ENCODE measurements around the gene EXOC6B. TPM values are rescaled to one million over a fixed set of nuclear protein-coding genes. Genes with fewer than 3 reads are reported as not detected.
"Not testable (repeated sequence)": the region's sequence is repeated elsewhere in the genome, so short reads cannot be mapped to it uniquely, and the experiment has no call there.

Gene EXOC6B
- polyA plus RNA-seq, 1 donor: 11.5 TPM

DNA sequence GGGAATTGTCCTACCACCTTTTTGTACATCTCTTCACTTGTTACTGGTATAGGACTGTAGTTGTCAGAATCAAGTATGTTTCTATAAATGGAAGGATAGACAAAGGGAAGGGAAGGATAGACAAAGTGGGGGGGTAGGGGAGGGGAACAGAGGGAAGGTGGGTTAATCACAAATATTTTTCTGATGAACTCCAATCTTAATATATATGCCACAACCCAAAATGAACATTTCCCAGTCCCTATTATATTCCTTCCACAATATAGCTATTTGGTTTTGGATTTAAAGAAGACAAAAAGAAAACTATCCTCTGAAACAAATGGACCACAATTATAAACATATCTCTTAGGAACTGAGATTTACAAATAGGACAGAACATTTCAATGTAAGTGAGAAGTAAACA lies 329.4 kb downstream of the EXOC6B start:
- Histone ChIP-seq H3K27me3 (ENCODE audit: control insufficient read depth, insufficient read depth, low read length) (no peaks in the 10 kb centered on the region), H3K27ac (ENCODE audit: low read length) (no peak overlapping the region), H3K4me1 (ENCODE audit: control insufficient read depth, insufficient read depth, low read length) (no peaks in the 10 kb centered on the region), H3K36me3 (ENCODE audit: control insufficient read depth, insufficient read depth, low read length) (peaks cover 3% of the 10 kb centered on the region), H3K4me3 (ENCODE audit: low read length) (no peak overlapping the region), H3K9me3 (ENCODE audit: control insufficient read depth, low read depth, low read length) (no peaks in the 10 kb centered on the region)
- DNase-seq: no peak

DNA sequence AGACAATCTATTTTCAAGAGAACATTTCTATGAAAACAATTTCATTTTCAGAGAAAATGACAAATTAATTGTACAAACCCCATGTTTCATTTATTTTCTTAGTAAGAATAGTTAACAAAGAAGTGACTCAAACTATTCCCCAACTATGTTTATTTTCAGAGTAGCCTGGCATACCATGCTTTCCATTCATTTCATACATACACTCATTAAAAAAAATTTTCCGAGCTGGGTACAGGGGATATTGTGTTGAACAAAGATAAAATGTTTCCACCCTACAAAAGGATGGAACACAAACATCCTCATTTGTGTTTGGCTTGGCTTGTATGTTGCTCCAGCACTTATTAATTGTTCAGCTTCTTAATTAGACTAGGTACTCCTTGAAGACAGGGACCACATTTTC lies 331.4 kb downstream of the EXOC6B start:
- no peaks in the 10 kb centered on the region for H3K4me1 ChIP-seq (ENCODE audit: control insufficient read depth, insufficient read depth, low read length)
- WGBS (ENCODE audit: insufficient coverage, low lambda C conversion rate): no CpG with 5 or more reads among the region's 1 CpG
- no peak overlapping the region for H3K27ac ChIP-seq (ENCODE audit: low read length)
- no peaks in the 10 kb centered on the region for H3K27me3 ChIP-seq (ENCODE audit: control insufficient read depth, insufficient read depth, low read length)
- peaks cover 6% of the 10 kb centered on the region for H3K36me3 ChIP-seq (ENCODE audit: control insufficient read depth, insufficient read depth, low read length)
- H3K4me3 ChIP-seq (ENCODE audit: low read length): no peak overlapping the region
- no peak for DNase-seq
- no peaks in the 10 kb centered on the region for H3K9me3 ChIP-seq (ENCODE audit: control insufficient read depth, low read depth, low read length)

GRCh38 chr2:72484622-72485021 lies 341.2 kb downstream of the EXOC6B start:
- not testable (repeated sequence) for H3K36me3 ChIP-seq (ENCODE audit: control insufficient read depth, insufficient read depth, low read length); H3K9me3 ChIP-seq (ENCODE audit: control insufficient read depth, low read depth, low read length); DNase-seq; H3K4me3 ChIP-seq (ENCODE audit: low read length); H3K27me3 ChIP-seq (ENCODE audit: control insufficient read depth, insufficient read depth, low read length); H3K4me1 ChIP-seq (ENCODE audit: control insufficient read depth, insufficient read depth, low read length); H3K27ac ChIP-seq (ENCODE audit: low read length)
- no CpG with 5 or more reads among the region's 1 CpG for WGBS (ENCODE audit: insufficient coverage, low lambda C conversion rate)

GRCh38 chr2:72483346-72483745 lies 342.5 kb downstream of the EXOC6B start:
- Histone ChIP-seq H3K9me3 (ENCODE audit: control insufficient read depth, low read depth, low read length) (no peaks in the 10 kb centered on the region), H3K36me3 (ENCODE audit: control insufficient read depth, insufficient read depth, low read length) (no peaks in the 10 kb centered on the region), H3K4me1 (ENCODE audit: control insufficient read depth, insufficient read depth, low read length) (no peaks in the 10 kb centered on the region), H3K27me3 (ENCODE audit: control insufficient read depth, insufficient read depth, low read length) (no peaks in the 10 kb centered on the region), H3K4me3 (ENCODE audit: low read length) (no peak overlapping the region), H3K27ac (ENCODE audit: low read length) (no peak overlapping the region)
- no peak for DNase-seq
- WGBS (ENCODE audit: insufficient coverage, low lambda C conversion rate): no CpG with 5 or more reads among the region's 2 CpGs

GRCh38 chr2:72475246-72475645 lies 350.6 kb downstream of the EXOC6B start:
- H3K4me3 ChIP-seq (ENCODE audit: low read length): no peak overlapping the region
- WGBS (ENCODE audit: insufficient coverage, low lambda C conversion rate): no CpG with 5 or more reads among the region's 3 CpGs

GRCh38 chr2:72457801-72458516 lies 367.9 kb downstream of the EXOC6B start:
- no peak for DNase-seq
- WGBS (ENCODE audit: insufficient coverage, low lambda C conversion rate): 73% methylated on average over 2 of the region's 6 CpGs
- no peak overlapping the region for H3K4me3 ChIP-seq (ENCODE audit: low read length)

More at GRCh38 chr2:72475246-72475645, 350.6 kb downstream of the EXOC6B start:
- Histone ChIP-seq H3K4me1 (ENCODE audit: control insufficient read depth, insufficient read depth, low read length) (no peaks in the 10 kb centered on the region), H3K36me3 (ENCODE audit: control insufficient read depth, insufficient read depth, low read length) (peaks cover 8% of the 10 kb centered on the region), H3K27ac (ENCODE audit: low read length) (no peak overlapping the region), H3K27me3 (ENCODE audit: control insufficient read depth, insufficient read depth, low read length) (no peaks in the 10 kb centered on the region), H3K9me3 (ENCODE audit: control insufficient read depth, low read depth, low read length) (peaks cover 23% of the 10 kb centered on the region)
- DNase-seq: no peak

DNA sequence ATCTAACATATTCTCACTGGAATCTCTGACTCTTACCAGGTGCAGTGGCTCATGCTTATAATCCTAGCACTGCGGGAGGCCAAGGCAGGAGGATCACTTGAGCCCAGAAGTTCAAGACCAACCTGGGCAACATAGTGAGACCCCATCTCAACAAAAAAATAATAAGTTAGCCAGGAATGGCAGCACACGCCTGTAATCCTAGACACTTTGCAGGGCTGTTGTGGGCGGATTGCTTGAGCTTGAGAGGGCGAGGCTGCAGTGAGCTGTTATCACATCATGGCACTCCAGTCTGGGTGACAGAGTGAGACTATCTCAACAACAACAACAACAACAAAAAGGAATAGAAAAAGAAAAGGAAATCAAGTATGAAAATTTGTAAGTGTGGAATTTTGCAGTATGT lies 371.6 kb downstream of the EXOC6B start:
- no peak for DNase-seq
- Histone ChIP-seq H3K4me3 (ENCODE audit: low read length) (no peak overlapping the region), H3K4me1 (ENCODE audit: control insufficient read depth, insufficient read depth, low read length) (no peaks in the 10 kb centered on the region), H3K9me3 (ENCODE audit: control insufficient read depth, low read depth, low read length) (no peaks in the 10 kb centered on the region), H3K27me3 (ENCODE audit: control insufficient read depth, insufficient read depth, low read length) (no peaks in the 10 kb centered on the region), H3K36me3 (ENCODE audit: control insufficient read depth, insufficient read depth, low read length) (no peaks in the 10 kb centered on the region), H3K27ac (ENCODE audit: low read length) (no peak overlapping the region)
- WGBS (ENCODE audit: insufficient coverage, low lambda C conversion rate): 80% methylated on average over 1 of the region's 4 CpGs

More at GRCh38 chr2:72457801-72458516, 367.9 kb downstream of the EXOC6B start:
- no peaks in the 10 kb centered on the region for H3K9me3 ChIP-seq (ENCODE audit: control insufficient read depth, low read depth, low read length)
- no peaks in the 10 kb centered on the region for H3K4me1 ChIP-seq (ENCODE audit: control insufficient read depth, insufficient read depth, low read length)
- no peaks in the 10 kb centered on the region for H3K27me3 ChIP-seq (ENCODE audit: control insufficient read depth, insufficient read depth, low read length)
- H3K36me3 ChIP-seq (ENCODE audit: control insufficient read depth, insufficient read depth, low read length): no peaks in the 10 kb centered on the region
- H3K27ac ChIP-seq (ENCODE audit: low read length): no peak overlapping the region

- Histone ChIP-seq H3K4me3 (ENCODE audit: low read length) (no peak overlapping the region), H3K27ac (ENCODE audit: low read length) (no peak overlapping the region), H3K9me3 (ENCODE audit: control insufficient read depth, low read depth, low read length) (no peaks in the 10 kb centered on the region), H3K4me1 (ENCODE audit: control insufficient read depth, insufficient read depth, low read length) (no peaks in the 10 kb centered on the region), H3K36me3 (ENCODE audit: control insufficient read depth, insufficient read depth, low read length) (no peaks in the 10 kb centered on the region), H3K27me3 (ENCODE audit: control insufficient read depth, insufficient read depth, low read length) (no peaks in the 10 kb centered on the region)
- 100% methylated on average over 2 of the region's 2 CpGs for WGBS (ENCODE audit: insufficient coverage, low lambda C conversion rate)
- DNase-seq: no peak
Observed at GRCh38 chr2:72442270-72442669, 383.6 kb downstream of the EXOC6B start.

DNA sequence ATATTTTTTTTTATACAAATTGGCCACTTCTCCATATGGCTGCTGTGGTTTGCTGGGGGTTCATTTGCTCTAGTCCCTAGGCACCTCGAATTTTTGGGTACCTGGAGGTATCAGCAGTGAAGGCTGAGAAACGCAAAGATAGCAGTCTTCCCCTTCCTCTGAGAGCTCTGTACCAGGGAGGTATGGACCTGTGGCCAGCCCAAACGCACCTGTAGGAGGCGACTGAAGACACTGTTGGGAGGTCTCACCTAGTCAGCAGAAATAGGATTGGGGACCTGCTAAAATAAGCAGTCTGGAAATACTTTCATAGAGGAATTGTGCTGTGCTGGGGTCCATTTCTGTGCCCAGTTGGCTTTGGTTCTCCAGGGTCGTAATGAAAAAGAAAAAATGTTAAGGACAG lies 385.9 kb downstream of the EXOC6B start:
- Histone ChIP-seq H3K27ac (ENCODE audit: low read length) (no peak overlapping the region), H3K27me3 (ENCODE audit: control insufficient read depth, insufficient read depth, low read length) (no peaks in the 10 kb centered on the region), H3K9me3 (ENCODE audit: control insufficient read depth, low read depth, low read length) (no peaks in the 10 kb centered on the region), H3K36me3 (ENCODE audit: control insufficient read depth, insufficient read depth, low read length) (no peaks in the 10 kb centered on the region), H3K4me3 (ENCODE audit: low read length) (no peak overlapping the region), H3K4me1 (ENCODE audit: control insufficient read depth, insufficient read depth, low read length) (no peaks in the 10 kb centered on the region)
- 88% methylated on average over 1 of the region's 5 CpGs for WGBS (ENCODE audit: insufficient coverage, low lambda C conversion rate)
- no peak for DNase-seq

GRCh38 chr2:72438364-72438763 lies 387.5 kb downstream of the EXOC6B start:
- H3K9me3 ChIP-seq (ENCODE audit: control insufficient read depth, low read depth, low read length): no peaks in the 10 kb centered on the region
- no peaks in the 10 kb centered on the region for H3K4me1 ChIP-seq (ENCODE audit: control insufficient read depth, insufficient read depth, low read length)
- H3K4me3 ChIP-seq (ENCODE audit: low read length): no peak overlapping the region
- DNase-seq: no peak
- WGBS (ENCODE audit: insufficient coverage, low lambda C conversion rate): no CpG with 5 or more reads among the region's 3 CpGs
- H3K36me3 ChIP-seq (ENCODE audit: control insufficient read depth, insufficient read depth, low read length): no peaks in the 10 kb centered on the region
- H3K27ac ChIP-seq (ENCODE audit: low read length): no peak overlapping the region
- no peaks in the 10 kb centered on the region for H3K27me3 ChIP-seq (ENCODE audit: control insufficient read depth, insufficient read depth, low read length)

GRCh38 chr2:72431737-72432136 lies 394.1 kb downstream of the EXOC6B start:
- Histone ChIP-seq H3K27ac (ENCODE audit: low read length) (no peak overlapping the region), H3K9me3 (ENCODE audit: control insufficient read depth, low read depth, low read length) (no peaks in the 10 kb centered on the region), H3K4me3 (ENCODE audit: low read length) (no peak overlapping the region), H3K4me1 (ENCODE audit: control insufficient read depth, insufficient read depth, low read length) (no peaks in the 10 kb centered on the region), H3K27me3 (ENCODE audit: control insufficient read depth, insufficient read depth, low read length) (no peaks in the 10 kb centered on the region), H3K36me3 (ENCODE audit: control insufficient read depth, insufficient read depth, low read length) (no peaks in the 10 kb centered on the region)
- no peak for DNase-seq
- 67% methylated on average over 1 of the region's 4 CpGs for WGBS (ENCODE audit: insufficient coverage, low lambda C conversion rate)

Data from large intestine (tissue), 3 donors.